Progenitor cell of endocrine pancreas (in vitro differentiated cells): ENCODE measurements around the gene DPP6. TPM values are rescaled to one million over a fixed set of nuclear protein-coding genes. Genes with fewer than 3 reads are reported as not detected.

Experiments
- DNase-seq: peaks from one replicate; pipeline ENCODE4 v3.0.0; 2021; ENCODE audit warnings: low spot score; ENCODE audit not compliant: unreplicated experiment
- H3K27ac Mint-ChIP-seq: 2 replicates; pipeline ENCODE4 v1.8.0; 2021; ENCODE audit warnings: mild to moderate bottlenecking, moderate library complexity, mixed read lengths
- H3K27me3 Mint-ChIP-seq: 2 replicates; pipeline ENCODE4 v1.8.0; 2021; ENCODE audit warnings: mixed read lengths
- H3K36me3 Mint-ChIP-seq: 2 replicates; pipeline ENCODE4 v1.8.0; 2022; ENCODE audit warnings: mixed read lengths; ENCODE audit not compliant: insufficient read depth
- H3K4me1 Mint-ChIP-seq: 2 replicates; pipeline ENCODE4 v1.8.0; 2021; ENCODE audit warnings: low read depth, mixed read lengths
- H3K4me3 Mint-ChIP-seq: 2 replicates; pipeline ENCODE4 v1.8.0; 2021; ENCODE audit warnings: low read depth, mild to moderate bottlenecking, moderate library complexity, mixed read lengths
- H3K9me3 Mint-ChIP-seq: 2 replicates; pipeline ENCODE4 v1.8.0; 2021; ENCODE audit warnings: low read depth, mixed read lengths
- total RNA-seq: library from RNA; stranded (reverse); gene quantifications from 2 replicates; pipeline ENCODE4 v1.2.1, GENCODE V29; 2021
- TF ChIP-seq, protein P1 (sequence below): fragments of 200-600 bp; sonication (generic); IDR thresholded peaks from one replicate; pipeline ENCODE4 v1.5.0; 2021; ENCODE audit warnings: antibody characterized with exemption, mild to moderate bottlenecking; ENCODE audit not compliant: unreplicated experiment

Gene DPP6
- total RNA-seq, 1 donor from 2014 or later = 13.4 TPM

GRCh38 chr7:154886591-154886990, 834.4 kb downstream of the DPP6 start:
- no peaks in the 10 kb centered on the region for H3K27me3 Mint-ChIP-seq
- no peak overlapping the region for H3K27ac Mint-ChIP-seq
- DNase-seq = no peak
- TF ChIP-seq, protein P1, sequence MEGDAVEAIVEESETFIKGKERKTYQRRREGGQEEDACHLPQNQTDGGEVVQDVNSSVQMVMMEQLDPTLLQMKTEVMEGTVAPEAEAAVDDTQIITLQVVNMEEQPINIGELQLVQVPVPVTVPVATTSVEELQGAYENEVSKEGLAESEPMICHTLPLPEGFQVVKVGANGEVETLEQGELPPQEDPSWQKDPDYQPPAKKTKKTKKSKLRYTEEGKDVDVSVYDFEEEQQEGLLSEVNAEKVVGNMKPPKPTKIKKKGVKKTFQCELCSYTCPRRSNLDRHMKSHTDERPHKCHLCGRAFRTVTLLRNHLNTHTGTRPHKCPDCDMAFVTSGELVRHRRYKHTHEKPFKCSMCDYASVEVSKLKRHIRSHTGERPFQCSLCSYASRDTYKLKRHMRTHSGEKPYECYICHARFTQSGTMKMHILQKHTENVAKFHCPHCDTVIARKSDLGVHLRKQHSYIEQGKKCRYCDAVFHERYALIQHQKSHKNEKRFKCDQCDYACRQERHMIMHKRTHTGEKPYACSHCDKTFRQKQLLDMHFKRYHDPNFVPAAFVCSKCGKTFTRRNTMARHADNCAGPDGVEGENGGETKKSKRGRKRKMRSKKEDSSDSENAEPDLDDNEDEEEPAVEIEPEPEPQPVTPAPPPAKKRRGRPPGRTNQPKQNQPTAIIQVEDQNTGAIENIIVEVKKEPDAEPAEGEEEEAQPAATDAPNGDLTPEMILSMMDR = no peak
- H3K36me3 Mint-ChIP-seq = peaks cover 8% of the 10 kb centered on the region
- H3K4me1 Mint-ChIP-seq = no peaks in the 10 kb centered on the region
- no peak overlapping the region for H3K4me3 Mint-ChIP-seq
- H3K9me3 Mint-ChIP-seq = peaks cover 7% of the 10 kb centered on the region

DNA sequence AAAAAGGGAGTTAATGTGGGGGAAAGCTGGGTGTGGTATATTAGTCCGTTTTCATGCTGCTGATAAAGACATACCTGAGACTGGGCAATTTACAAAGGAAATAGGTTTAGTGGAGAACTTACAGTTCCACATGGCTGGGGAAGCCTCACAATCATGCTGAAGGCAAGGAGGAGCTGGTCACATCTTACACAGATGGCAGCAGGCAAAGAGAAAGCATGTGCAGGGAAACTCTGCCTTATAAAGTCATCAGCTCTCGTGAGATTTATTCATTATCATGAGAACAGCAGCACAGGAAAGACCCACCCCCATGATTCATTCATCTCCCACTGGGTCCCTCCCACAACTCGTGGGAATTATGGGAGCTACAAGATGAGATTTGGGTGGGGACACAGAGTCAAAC, 836.5 kb downstream of the DPP6 start:
- H3K4me1 Mint-ChIP-seq = no peaks in the 10 kb centered on the region
- peaks cover 7% of the 10 kb centered on the region for H3K9me3 Mint-ChIP-seq
- TF ChIP-seq, protein P1 = no peak
- no peak for DNase-seq
- H3K27me3 Mint-ChIP-seq = no peaks in the 10 kb centered on the region
- H3K4me3 Mint-ChIP-seq = no peak overlapping the region
- H3K27ac Mint-ChIP-seq = no peak overlapping the region
- peaks cover 9% of the 10 kb centered on the region for H3K36me3 Mint-ChIP-seq

- Mint-ChIP-seq H3K27ac (no peak overlapping the region), H3K4me1 (peaks cover 4% of the 10 kb centered on the region), H3K4me3 (no peak overlapping the region), H3K27me3 (peaks cover 3% of the 10 kb centered on the region), H3K36me3 (peaks cover 9% of the 10 kb centered on the region), H3K9me3 (peaks cover 7% of the 10 kb centered on the region)
- TF ChIP-seq, protein P1 = no peak
- no peak for DNase-seq
Observed at GRCh38 chr7:154892459-154892858, 840.3 kb downstream of the DPP6 start.

DNA sequence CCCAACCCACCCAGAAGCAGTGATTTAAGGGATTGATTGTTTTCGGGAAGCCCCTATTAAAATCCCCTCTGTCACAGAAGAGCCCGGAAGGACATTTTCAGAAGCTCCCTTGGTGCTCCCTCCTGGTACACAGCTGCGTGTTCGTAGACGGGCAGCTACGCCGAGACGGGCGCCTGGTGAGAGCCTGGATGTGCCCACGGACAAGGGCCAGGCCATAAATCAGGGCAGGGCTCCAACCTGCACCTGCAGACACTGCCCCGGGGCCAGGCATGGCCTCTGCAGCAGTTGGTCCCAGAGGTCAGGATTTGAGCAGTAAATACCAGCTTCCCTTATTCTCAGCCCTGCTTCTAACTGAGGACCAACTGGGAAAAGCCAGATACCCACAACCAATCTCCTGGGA, 843.9 kb downstream of the DPP6 start:
- no peak overlapping the region for H3K27ac Mint-ChIP-seq
- peaks cover 1% of the 10 kb centered on the region for H3K36me3 Mint-ChIP-seq
- H3K4me1 Mint-ChIP-seq = peaks cover 4% of the 10 kb centered on the region
- TF ChIP-seq, protein P1 = no peak
- H3K4me3 Mint-ChIP-seq = no peak overlapping the region
- no peaks in the 10 kb centered on the region for H3K9me3 Mint-ChIP-seq
- H3K27me3 Mint-ChIP-seq = peaks cover 3% of the 10 kb centered on the region
- no peak for DNase-seq

DNA sequence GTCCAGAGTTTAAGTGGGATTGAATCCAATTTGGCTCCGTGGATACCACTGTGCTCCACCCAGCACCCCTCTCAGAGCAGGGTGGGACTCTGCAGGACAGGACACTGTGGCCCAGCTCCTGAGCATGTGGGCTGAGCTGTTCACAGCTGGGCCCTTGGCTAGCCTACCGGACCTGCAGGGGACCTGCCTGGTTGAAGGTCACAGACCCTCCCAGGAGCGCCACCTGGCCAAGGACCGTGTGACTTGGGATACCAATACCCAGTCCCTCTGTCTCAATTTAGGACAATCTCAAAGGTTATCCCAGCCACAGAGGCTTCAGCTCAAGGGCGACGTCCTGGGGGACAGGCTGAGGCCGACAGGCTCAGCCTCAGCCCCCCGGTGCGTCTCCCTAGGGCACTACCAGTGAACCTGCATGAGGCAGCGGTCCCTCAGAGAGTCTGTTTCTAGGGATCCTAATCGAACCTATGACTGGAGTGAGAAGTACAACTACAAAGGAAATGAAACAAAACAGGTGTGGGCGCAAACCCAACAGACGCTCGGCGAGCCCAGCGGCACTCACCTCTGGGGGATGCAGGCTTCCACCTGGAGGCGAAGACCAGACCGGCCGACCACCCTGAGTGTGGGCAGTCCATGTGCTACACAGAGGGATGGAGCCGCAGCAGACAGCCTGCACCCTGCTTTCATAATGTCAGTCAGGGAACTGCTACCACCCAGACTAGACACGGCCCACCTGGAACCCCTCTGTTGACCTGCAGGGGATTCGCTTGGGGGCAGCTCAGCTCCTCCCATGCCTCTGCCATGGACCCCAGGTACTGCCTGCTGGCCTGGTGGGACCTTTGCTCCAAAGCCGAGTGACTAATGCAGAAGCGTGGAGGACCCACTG, 847.0 kb downstream of the DPP6 start:
- Mint-ChIP-seq H3K27ac (no peak overlapping the region), H3K9me3 (no peaks in the 10 kb centered on the region), H3K4me1 (peaks cover 15% of the 10 kb centered on the region), H3K4me3 (no peak overlapping the region), H3K36me3 (no peaks in the 10 kb centered on the region), H3K27me3 (peaks cover 3% of the 10 kb centered on the region)
- DNase-seq = no peak
- TF ChIP-seq, protein P1 = no peak
